ENCODE measurements around the gene PQBP1. TPM values are rescaled to one million over a fixed set of nuclear protein-coding genes. Genes with fewer than 3 reads are reported as not detected.

PQBP1 gene
- total RNA-seq, 1 experiment from 2014 or later: 133 TPM

- H3K4me3 ChIP-seq (ENCODE audit: low read depth, low read length, poor library complexity, severe bottlenecking): peak overlapping the region; percentile 70
- peaks cover 5% of the 10 kb centered on the region for H3K4me1 ChIP-seq (ENCODE audit: insufficient read depth, low read length, poor library complexity, severe bottlenecking)
- ChIA-PET CTCF (no interaction called here), POLR2A (ENCODE audit: low non-redundant PET) (no interaction called here)
- no peaks in the 10 kb centered on the region for H3K27me3 ChIP-seq (replicated peaks; ENCODE audit: insufficient read depth, low read depth, low read length, poor library complexity)
- intact Hi-C loops (cut with micrococcal nuclease; ENCODE audit: unreplicated experiment): loop anchor here (10.0 kb wide), 1 partner anchor 92 kb away; the partner anchor contains the start of gene HDAC6
- peak; percentile 67 for DNase-seq (ENCODE audit: low spot score)
- TF ChIP-seq EZH2 (IDR thresholded peaks at IDR 0.05; ENCODE audit: borderline replicate concordance, low read depth, low read length, poor library complexity, severe bottlenecking) (no peak), CTCF (conservative IDR thresholded peaks at IDR 0.05; ENCODE audit: low read depth, low read length) (no peak)
- peaks cover under 1% of the 10 kb centered on the region for H3K36me3 ChIP-seq (ENCODE audit: insufficient read depth, low read length, poor library complexity, severe bottlenecking)
- no TSS peak for BruUV-seq (replicated peaks)
- H3K9me3 ChIP-seq (ENCODE audit: low read depth, low read length, poor library complexity, severe bottlenecking): no peaks in the 10 kb centered on the region
- H3K27ac ChIP-seq (ENCODE audit: low read depth, low read length, poor library complexity, severe bottlenecking): peak overlapping the region; percentile 94
Measured at GRCh38 chrX:48896611-48897011, 1.1 kb upstream of the PQBP1 start.

DNA sequence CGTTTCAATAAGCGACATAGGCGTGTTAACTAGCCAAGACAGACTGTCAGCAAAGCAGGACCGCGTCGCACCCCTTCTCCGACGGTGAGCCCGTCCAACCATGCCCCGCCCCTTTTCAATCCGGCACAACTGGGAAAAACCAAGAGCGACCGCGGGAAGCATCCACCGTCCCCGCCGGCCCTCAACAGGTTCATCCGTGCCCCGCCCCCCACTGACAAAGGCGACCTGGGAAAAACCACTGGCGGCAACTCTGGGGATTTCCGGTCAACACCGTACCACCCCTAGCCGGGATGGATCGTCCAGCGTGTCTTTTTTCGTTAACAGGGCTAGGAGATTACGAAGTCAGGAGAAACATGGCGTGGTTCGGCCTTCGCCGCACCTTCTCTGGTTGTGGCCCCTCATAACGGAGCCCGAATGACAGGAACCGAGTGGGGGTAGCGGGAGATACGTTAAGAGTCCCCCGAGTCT is 539 bp upstream of the PQBP1 start:
- H3K4me3 ChIP-seq (ENCODE audit: low read depth, low read length, poor library complexity, severe bottlenecking): peak overlapping the region; percentile 70
- peaks cover 6% of the 10 kb centered on the region for H3K36me3 ChIP-seq (ENCODE audit: insufficient read depth, low read length, poor library complexity, severe bottlenecking)
- no peaks in the 10 kb centered on the region for H3K9me3 ChIP-seq (ENCODE audit: low read depth, low read length, poor library complexity, severe bottlenecking)
- intact Hi-C loops (cut with micrococcal nuclease; ENCODE audit: unreplicated experiment): loop anchor here (10.0 kb wide), 1 partner anchor 92 kb away; the partner anchor contains the start of gene HDAC6
- H3K27ac ChIP-seq (ENCODE audit: low read depth, low read length, poor library complexity, severe bottlenecking): peak overlapping the region; percentile 94
- ChIA-PET POLR2A (ENCODE audit: low non-redundant PET) (interaction anchor here (0.6 kb wide), 1 partner anchor 157 kb away, joined by 3 read pairs; no protein-coding TSS in a partner anchor), CTCF (interaction anchor here (0.5 kb wide), 1 partner anchor 206 kb away, joined by 3 read pairs; no protein-coding TSS in a partner anchor)
- peak; percentile 87 for DNase-seq (ENCODE audit: low spot score)
- peaks cover 5% of the 10 kb centered on the region for H3K4me1 ChIP-seq (ENCODE audit: insufficient read depth, low read length, poor library complexity, severe bottlenecking)
- H3K27me3 ChIP-seq (replicated peaks; ENCODE audit: insufficient read depth, low read depth, low read length, poor library complexity): no peaks in the 10 kb centered on the region
- TF ChIP-seq EZH2 (IDR thresholded peaks at IDR 0.05; ENCODE audit: borderline replicate concordance, low read depth, low read length, poor library complexity, severe bottlenecking) (no peak), CTCF (conservative IDR thresholded peaks at IDR 0.05; ENCODE audit: low read depth, low read length) (no peak)
- BruUV-seq (replicated peaks): no TSS peak

DNA sequence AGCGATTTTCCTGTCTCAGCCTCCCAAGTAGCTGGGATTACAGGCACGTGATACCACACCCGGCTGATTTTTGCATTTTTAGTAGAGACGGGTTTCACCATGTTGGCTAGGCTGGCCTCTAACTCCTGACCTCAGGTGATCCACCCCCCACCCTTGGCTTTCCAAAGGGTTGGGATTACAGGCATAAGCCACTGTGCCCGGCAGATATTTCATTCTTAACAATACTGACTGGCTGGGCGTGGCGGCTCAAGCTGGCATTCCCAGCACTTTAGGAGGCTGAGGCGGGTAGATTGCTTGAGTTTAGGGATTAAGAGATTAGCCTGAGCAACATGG is 1.3 kb downstream of the PQBP1 start:
- H3K9me3 ChIP-seq (ENCODE audit: low read depth, low read length, poor library complexity, severe bottlenecking): no peaks in the 10 kb centered on the region
- intact Hi-C loops (cut with micrococcal nuclease; ENCODE audit: unreplicated experiment): loop anchor here (10.0 kb wide), 1 partner anchor 94 kb away; the partner anchor contains the start of gene HDAC6
- peaks cover 5% of the 10 kb centered on the region for H3K4me1 ChIP-seq (ENCODE audit: insufficient read depth, low read length, poor library complexity, severe bottlenecking)
- POLR2A ChIA-PET (ENCODE audit: low non-redundant PET): no interaction called here
- TF ChIP-seq EZH2 (IDR thresholded peaks at IDR 0.05; ENCODE audit: borderline replicate concordance, low read depth, low read length, poor library complexity, severe bottlenecking) (no peak), CTCF (conservative IDR thresholded peaks at IDR 0.05; ENCODE audit: low read depth, low read length) (no peak)
- BruUV-seq (replicated peaks): no TSS peak
- no peak for DNase-seq (ENCODE audit: low spot score)
- no peaks in the 10 kb centered on the region for H3K27me3 ChIP-seq (replicated peaks; ENCODE audit: insufficient read depth, low read depth, low read length, poor library complexity)
- CTCF ChIA-PET: no interaction called here
- peak overlapping the region; percentile 70 for H3K4me3 ChIP-seq (ENCODE audit: low read depth, low read length, poor library complexity, severe bottlenecking)
- no peak overlapping the region for H3K27ac ChIP-seq (ENCODE audit: low read depth, low read length, poor library complexity, severe bottlenecking)
- H3K36me3 ChIP-seq (ENCODE audit: insufficient read depth, low read length, poor library complexity, severe bottlenecking): peaks cover 9% of the 10 kb centered on the region
